K562 (cell line): ENCODE measurements around the gene RSPH3. TPM values are rescaled to one million over a fixed set of nuclear protein-coding genes. Genes with fewer than 3 reads are reported as not detected.

Experiments used
- ATAC-seq: fragments of 200-7000 bp; cut with Tn5 transposase; 3 replicates; pipeline ENCODE4 v1.9.1; 2020; ENCODE audit warnings: moderate library complexity
- BruUV-seq: library from RNA; stranded (reverse); fragments of 400-500 nt; replicated peaks from 2 replicates; lab custom pipeline; 2021; lab: Mats Ljungman, UMichigan
- CTCF ChIA-PET: fragments of 300-600 bp; formaldehyde crosslinking; extraction: SDS; loops from one replicate; lab custom pipeline; 2021; ENCODE audit warnings: low intra/inter-chr PET ratio; lab: Yijun Ruan, JAX
- POLR2A ChIA-PET: fragments of 300-600, 350-650 bp; sonication (Branson Sonifier 250); formaldehyde crosslinking; extraction: SDS; loops from one replicate; lab custom pipeline; 2021; ENCODE audit warnings: antibody characterized with exemption, inconsistent platforms; lab: Yijun Ruan, JAX
- DNase-seq, 4 experiments: peaks; one replicate each; pipeline versions ENCODE4 v3.0.0 to v3.0.0-alpha.2; 2011 to 2018; ENCODE audit warnings: low spot score in 3 of 4, mixed read lengths in 3 of 4; ENCODE audit errors: extremely low read depth in 1 of 4
- FAIRE-seq: peaks from 2 replicates; lab custom pipeline; 2011; peaks lifted over from hg19 to GRCh38; lab: Jason Lieb, UNC
- H2AFZ ChIP-seq: 2 replicates; pipeline ENCODE4 v1.6.0; 2011; ENCODE audit warnings: low read depth, low read length, control low read depth, inconsistent platforms
- H3K27ac ChIP-seq: fragments of 200-600 bp; 3 replicates; pipeline ENCODE4 v1.8.0; 2011; ENCODE audit warnings: low read depth, mild to moderate bottlenecking, control low read depth, inconsistent platforms, low read length, moderate library complexity, mixed read lengths; ENCODE audit errors: extremely low read depth
- H3K27me3 ChIP-seq, 2 experiments: fragments of 300-600 bp in 1 of 2; 2 replicates in 1 of 2; 3 replicates in 1 of 2; pipeline versions ENCODE4 v1.6.0 to v1.8.0; 2011; ENCODE audit warnings: inconsistent platforms in 2 of 2, low read length in 2 of 2, mild to moderate bottlenecking in 1 of 2, mixed read lengths in 1 of 2, moderate library complexity in 1 of 2; ENCODE audit not compliant: control insufficient read depth in 2 of 2, insufficient read depth in 2 of 2
- H3K36me3 ChIP-seq: fragments of 300-600 bp; 3 replicates; pipeline ENCODE4 v1.8.0; 2011; ENCODE audit warnings: mild to moderate bottlenecking, low read length, inconsistent platforms; ENCODE audit not compliant: control insufficient read depth, insufficient read depth
- H3K4me1 ChIP-seq, 2 experiments: fragments of 200-600 bp in 1 of 2; replicated peaks in 1 of 2; 2 replicates in 1 of 2; 3 replicates in 1 of 2; pipeline versions ENCODE4 v1.5.1 to v1.8.0; 2011; ENCODE audit warnings: inconsistent platforms in 2 of 2, low read length in 2 of 2, mild to moderate bottlenecking in 1 of 2, mixed read lengths in 1 of 2, moderate library complexity in 1 of 2; ENCODE audit not compliant: control insufficient read depth in 2 of 2, insufficient read depth in 2 of 2
- H3K4me2 ChIP-seq: 2 replicates; pipeline ENCODE4 v1.6.1; 2011; ENCODE audit warnings: low read length, control low read depth, inconsistent platforms, mixed read lengths; ENCODE audit not compliant: insufficient read depth
- H3K4me3 ChIP-seq: fragments of 200-600 bp; sonication (generic), shearing (Covaris generic); 2 replicates; pipeline ENCODE4 v1.5.1; 2016; ENCODE audit warnings: control low read depth, inconsistent platforms
- H3K79me2 ChIP-seq: fragments of 200-600 bp; 3 replicates; pipeline ENCODE4 v1.8.0; 2011; ENCODE audit warnings: low read length, inconsistent platforms; ENCODE audit not compliant: control insufficient read depth, insufficient read depth
- H3K9ac ChIP-seq, 2 experiments: 2 replicates each; pipeline versions ENCODE4 v1.6.0 to v1.6.1; 2011; ENCODE audit warnings: low read depth in 2 of 2, low read length in 2 of 2, control low read depth in 1 of 2, inconsistent platforms in 1 of 2, mild to moderate bottlenecking in 1 of 2, mixed read lengths in 1 of 2; ENCODE audit not compliant: insufficient read depth in 1 of 2
- H3K9me1 ChIP-seq: one replicate; pipeline ENCODE4 v1.6.0; 2011; ENCODE audit warnings: inconsistent platforms, mild to moderate bottlenecking, low read length, moderate library complexity; ENCODE audit not compliant: control insufficient read depth, insufficient read depth
- H3K9me3 ChIP-seq: replicated peaks from 2 replicates; pipeline ENCODE4 v1.5.1; 2011; ENCODE audit warnings: low read depth, low read length, inconsistent platforms; ENCODE audit not compliant: control insufficient read depth, insufficient read depth
- H4K20me1 ChIP-seq: replicated peaks from 2 replicates; pipeline ENCODE4 v1.6.1; 2011; ENCODE audit warnings: low read length, inconsistent platforms, mixed read lengths; ENCODE audit not compliant: control insufficient read depth, insufficient read depth
- HNRNPK ChIP-seq: fragments of 200-400 bp; formaldehyde crosslinking; IDR thresholded peaks from one replicate; pipeline ENCODE4 v1.6.1; 2018; ENCODE audit warnings: mild to moderate bottlenecking, low read depth, low read length; ENCODE audit not compliant: poor library complexity, severe bottlenecking
- MAFG ChIP-seq: fragments of 450-650 bp; conservative IDR thresholded peaks from 2 replicates; pipeline ENCODE4 v1.6.1; 2016; ENCODE audit warnings: missing genetic modification characterization, missing compliant biosample characterization
- MTA1 ChIP-seq: fragments of 450-650 bp; IDR thresholded peaks from 2 replicates; pipeline ENCODE4 v1.6.1; 2017; ENCODE audit warnings: borderline replicate concordance
- PHB ChIP-seq: fragments of 250-450 bp; sonication (Bioruptor Pico); IDR thresholded peaks from 2 replicates; pipeline ENCODE4 v1.5.0; 2021
- PHF20 ChIP-seq: fragments of 450-650 bp; IDR thresholded peaks from 2 replicates; pipeline ENCODE4 v1.6.1; 2018; ENCODE audit not compliant: partially characterized antibody
- PHF21A ChIP-seq: fragments of 450-650 bp; IDR thresholded peaks from 2 replicates; pipeline ENCODE4 v1.6.1; 2017; ENCODE audit warnings: low read depth, borderline replicate concordance
- PML ChIP-seq: IDR thresholded peaks from 2 replicates; pipeline ENCODE4 v1.6.1; 2012; ENCODE audit warnings: low read length, inconsistent platforms
- POU5F1 ChIP-seq: fragments of 150-350 bp; IDR thresholded peaks from 2 replicates; pipeline ENCODE4 v1.6.1; 2014; ENCODE audit warnings: borderline replicate concordance, low read length, low read depth, mild to moderate bottlenecking; ENCODE audit not compliant: partially characterized antibody
- SPI1 ChIP-seq: IDR thresholded peaks from 2 replicates; pipeline ENCODE4 v1.6.1; 2011; ENCODE audit warnings: low read depth, low read length, control low read depth, borderline replicate concordance
- WGBS: fragments of 100-300 bp; shearing (Covaris generic); methylation state at CpG from one replicate; pipeline ENCODE4 v1.1.6; 2016; ENCODE audit warnings: low coverage, mixed read lengths; ENCODE audit not compliant: insufficient coverage; ENCODE audit errors: missing lambda C conversion rate; 5-methylcytosine and 5-hydroxymethylcytosine counted together
- in situ Hi-C: fragments of 300-500 bp; cut with MboI; formaldehyde crosslinking; loops from 4 replicates; pipeline ENCODE4 v1.15.0; 2018; ENCODE audit warnings: inconsistent platforms, mixed read lengths
- intact Hi-C: fragments of 100-400 bp; cut with micrococcal nuclease; formaldehyde crosslinking; loops from 2 replicates; pipeline ENCODE4 v1.14.2; 2022
- polyA plus RNA-seq, 8 experiments: library from polyadenylated mRNA; depleted of rRNA in 4 of 8; stranded (reverse) in 5 of 8; unstranded in 3 of 8; fragments of >200 nt; fragmentation: Nextera tagmentation in 2 of 8; fragmentation: Illumina TruSeq in 1 of 8; extraction: Ambion mirVana in 2 of 8; extraction: Trizol in 1 of 8; gene quantifications; 2 replicates each; pipeline versions ENCODE4 v1.2.1 to v1.2.3, GENCODE V29; 2011 to 2014; ENCODE audit warnings: inconsistent platforms in 1 of 8, missing spikeins in 1 of 8
- total RNA-seq, 7 experiments: library from RNA; depleted of rRNA in 6 of 7; stranded (reverse); fragments of >200 nt in 6 of 7; fragmentation: Illumina TruSeq in 2 of 7; extraction: Trizol in 2 of 7; gene quantifications; 2 replicates each; pipeline versions ENCODE4 v1.2.1 to v1.2.3, GENCODE V29; 2011 to 2021; ENCODE audit warnings: low replicate concordance in 1 of 7
- TF ChIP-seq, protein P1 (sequence below): IDR thresholded peaks from 2 replicates; pipeline ENCODE4 v1.6.1; 2011; ENCODE audit warnings: borderline replicate concordance, low read depth, mild to moderate bottlenecking, moderate library complexity, low read length; ENCODE audit not compliant: insufficient read depth, poor library complexity, severe bottlenecking
- TF ChIP-seq, protein P2 (sequence below): fragments of 450-650 bp; IDR thresholded peaks from 2 replicates; pipeline ENCODE4 v1.6.1; 2016; ENCODE audit warnings: missing biosample characterization, missing genetic modification characterization
- TF ChIP-seq, protein P3 (sequence below): fragments of 150-350 bp; IDR thresholded peaks from 2 replicates; pipeline ENCODE4 v1.6.1; 2014; ENCODE audit warnings: low read depth, mild to moderate bottlenecking, low read length, borderline replicate concordance

Gene RSPH3
- total and polyA plus RNA-seq, 9 of the 15 experiments (the other 6 are each of a cell fraction or from before 2014, with no cell fraction given): 0.52 to 2.9 (median 1.5) TPM

DNA sequence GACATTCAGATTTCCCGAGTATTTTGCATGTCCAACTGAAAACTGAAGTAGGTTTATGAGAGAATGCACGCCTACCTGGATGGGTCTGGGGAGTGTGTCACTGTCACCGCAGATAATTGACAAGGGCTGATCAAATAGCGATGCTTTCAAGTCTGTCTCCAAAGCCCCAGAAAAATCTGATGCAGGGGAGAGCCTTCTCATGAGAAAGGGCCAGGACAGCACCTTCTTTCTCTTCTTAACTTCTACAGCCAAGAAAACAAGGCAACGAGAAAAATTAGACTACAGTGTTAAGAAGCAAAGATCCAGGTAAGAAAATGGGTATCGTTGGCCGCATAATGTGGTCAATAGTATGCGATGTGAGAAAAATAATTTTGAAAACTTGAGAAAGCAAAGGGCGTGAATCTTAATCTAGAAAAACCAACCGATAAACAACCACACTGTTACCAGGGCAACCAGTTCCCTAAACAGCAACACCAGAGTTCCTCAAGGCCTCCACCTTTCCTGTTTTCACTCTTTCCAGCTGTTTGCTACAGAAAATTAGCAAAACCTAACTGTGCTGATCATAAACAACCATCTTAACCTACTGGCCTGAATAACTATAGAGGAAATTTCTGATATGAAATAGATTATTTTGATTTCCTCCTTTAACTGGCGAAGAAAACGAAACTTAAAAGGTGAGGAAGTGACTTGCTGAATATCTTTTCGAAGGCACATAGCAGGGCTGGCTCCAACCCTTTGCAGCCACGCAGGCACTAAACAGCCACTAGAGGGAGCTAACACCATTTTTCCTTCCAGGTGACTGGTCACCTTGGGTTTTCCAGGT lies 42.2 kb upstream of the RSPH3 start (continued):
- TF ChIP-seq, protein P1, sequence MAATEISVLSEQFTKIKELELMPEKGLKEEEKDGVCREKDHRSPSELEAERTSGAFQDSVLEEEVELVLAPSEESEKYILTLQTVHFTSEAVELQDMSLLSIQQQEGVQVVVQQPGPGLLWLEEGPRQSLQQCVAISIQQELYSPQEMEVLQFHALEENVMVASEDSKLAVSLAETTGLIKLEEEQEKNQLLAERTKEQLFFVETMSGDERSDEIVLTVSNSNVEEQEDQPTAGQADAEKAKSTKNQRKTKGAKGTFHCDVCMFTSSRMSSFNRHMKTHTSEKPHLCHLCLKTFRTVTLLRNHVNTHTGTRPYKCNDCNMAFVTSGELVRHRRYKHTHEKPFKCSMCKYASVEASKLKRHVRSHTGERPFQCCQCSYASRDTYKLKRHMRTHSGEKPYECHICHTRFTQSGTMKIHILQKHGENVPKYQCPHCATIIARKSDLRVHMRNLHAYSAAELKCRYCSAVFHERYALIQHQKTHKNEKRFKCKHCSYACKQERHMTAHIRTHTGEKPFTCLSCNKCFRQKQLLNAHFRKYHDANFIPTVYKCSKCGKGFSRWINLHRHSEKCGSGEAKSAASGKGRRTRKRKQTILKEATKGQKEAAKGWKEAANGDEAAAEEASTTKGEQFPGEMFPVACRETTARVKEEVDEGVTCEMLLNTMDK: peak; percentile 24
- TF ChIP-seq MAFG (tag): peak; percentile 56; the same call in 1 of the 2 replicates
- no peak for TF ChIP-seq PHF20

DNA sequence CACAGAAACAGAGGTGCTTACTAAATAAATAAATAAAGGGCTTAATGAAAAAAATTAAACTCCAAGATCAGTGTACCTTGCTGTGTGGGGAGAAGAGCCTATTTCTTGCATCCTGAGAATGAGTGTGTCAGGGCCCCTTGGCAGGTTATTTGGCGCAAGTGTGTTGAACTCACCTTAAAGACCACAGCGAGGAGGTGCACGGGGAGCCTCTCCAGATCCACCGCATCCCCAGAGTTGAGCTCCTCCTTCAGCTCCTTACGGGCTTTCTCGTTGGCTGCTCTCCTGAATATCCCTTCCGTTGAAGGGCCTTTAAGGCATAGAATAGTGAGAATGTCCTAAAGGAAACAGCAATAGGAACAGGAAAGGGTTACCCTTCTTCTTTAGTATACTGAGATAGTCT lies 41.2 kb upstream of the RSPH3 start:
- in situ Hi-C loops (loop anchor here (5.0 kb wide), 1 partner anchor 61 kb away; no protein-coding TSS in a partner anchor), intact Hi-C loops (loop anchor here (5.0 kb wide), 1 partner anchor 339 kb away; no protein-coding TSS in a partner anchor)
- H3K9ac ChIP-seq: no peak overlapping the region
- H3K9me1 ChIP-seq: no peaks in the 10 kb centered on the region
- H3K36me3 ChIP-seq: no peaks in the 10 kb centered on the region
- ChIA-PET CTCF (no interaction called here), POLR2A (interaction anchor here (1.5 kb wide), 1 partner anchor 20 kb away, joined by 3 read pairs; no protein-coding TSS in a partner anchor)
- H3K4me2 ChIP-seq: no peak overlapping the region
- H2AFZ ChIP-seq: no peak overlapping the region
- WGBS: 2% methylated on average over 7 of the region's 7 CpGs
- FAIRE-seq (no peak), DNase-seq (no peak), ATAC-seq (no peak)
- H3K9me3 ChIP-seq: no peaks in the 10 kb centered on the region
- no peak overlapping the region for H3K4me3 ChIP-seq
- no TSS peak for BruUV-seq
- peaks cover 56 to 60% of the 10 kb centered on the region in 2 experiments for H3K27me3 ChIP-seq
- no peaks in the 10 kb centered on the region for H4K20me1 ChIP-seq
- no peaks in the 10 kb centered on the region for H3K79me2 ChIP-seq
- no peaks in the 10 kb centered on the region for H3K4me1 ChIP-seq
- no peak overlapping the region for H3K27ac ChIP-seq
- TF ChIP-seq, protein P2, sequence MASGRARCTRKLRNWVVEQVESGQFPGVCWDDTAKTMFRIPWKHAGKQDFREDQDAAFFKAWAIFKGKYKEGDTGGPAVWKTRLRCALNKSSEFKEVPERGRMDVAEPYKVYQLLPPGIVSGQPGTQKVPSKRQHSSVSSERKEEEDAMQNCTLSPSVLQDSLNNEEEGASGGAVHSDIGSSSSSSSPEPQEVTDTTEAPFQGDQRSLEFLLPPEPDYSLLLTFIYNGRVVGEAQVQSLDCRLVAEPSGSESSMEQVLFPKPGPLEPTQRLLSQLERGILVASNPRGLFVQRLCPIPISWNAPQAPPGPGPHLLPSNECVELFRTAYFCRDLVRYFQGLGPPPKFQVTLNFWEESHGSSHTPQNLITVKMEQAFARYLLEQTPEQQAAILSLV (tag): no peak
- no peak for TF ChIP-seq PHB
- no peak for TF ChIP-seq PHF21A
- TF ChIP-seq, protein P3, sequence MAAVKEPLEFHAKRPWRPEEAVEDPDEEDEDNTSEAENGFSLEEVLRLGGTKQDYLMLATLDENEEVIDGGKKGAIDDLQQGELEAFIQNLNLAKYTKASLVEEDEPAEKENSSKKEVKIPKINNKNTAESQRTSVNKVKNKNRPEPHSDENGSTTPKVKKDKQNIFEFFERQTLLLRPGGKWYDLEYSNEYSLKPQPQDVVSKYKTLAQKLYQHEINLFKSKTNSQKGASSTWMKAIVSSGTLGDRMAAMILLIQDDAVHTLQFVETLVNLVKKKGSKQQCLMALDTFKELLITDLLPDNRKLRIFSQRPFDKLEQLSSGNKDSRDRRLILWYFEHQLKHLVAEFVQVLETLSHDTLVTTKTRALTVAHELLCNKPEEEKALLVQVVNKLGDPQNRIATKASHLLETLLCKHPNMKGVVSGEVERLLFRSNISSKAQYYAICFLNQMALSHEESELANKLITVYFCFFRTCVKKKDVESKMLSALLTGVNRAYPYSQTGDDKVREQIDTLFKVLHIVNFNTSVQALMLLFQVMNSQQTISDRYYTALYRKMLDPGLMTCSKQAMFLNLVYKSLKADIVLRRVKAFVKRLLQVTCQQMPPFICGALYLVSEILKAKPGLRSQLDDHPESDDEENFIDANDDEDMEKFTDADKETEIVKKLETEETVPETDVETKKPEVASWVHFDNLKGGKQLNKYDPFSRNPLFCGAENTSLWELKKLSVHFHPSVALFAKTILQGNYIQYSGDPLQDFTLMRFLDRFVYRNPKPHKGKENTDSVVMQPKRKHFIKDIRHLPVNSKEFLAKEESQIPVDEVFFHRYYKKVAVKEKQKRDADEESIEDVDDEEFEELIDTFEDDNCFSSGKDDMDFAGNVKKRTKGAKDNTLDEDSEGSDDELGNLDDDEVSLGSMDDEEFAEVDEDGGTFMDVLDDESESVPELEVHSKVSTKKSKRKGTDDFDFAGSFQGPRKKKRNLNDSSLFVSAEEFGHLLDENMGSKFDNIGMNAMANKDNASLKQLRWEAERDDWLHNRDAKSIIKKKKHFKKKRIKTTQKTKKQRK: no peak
- no peak for TF ChIP-seq MTA1
- no peak for TF ChIP-seq PML
- TF ChIP-seq POU5F1: no peak
- TF ChIP-seq SPI1: no peak
- no peak for TF ChIP-seq HNRNPK
